HCT116 (cell line): ENCODE data around the gene BNC2. TPM values are rescaled to one million over a fixed set of nuclear protein-coding genes. Genes with fewer than 3 reads are reported as not detected.

Experiments used
- ATAC-seq: fragments of 200-7000 bp; cut with Tn5 transposase; 2 replicates; pipeline ENCODE4 v1.9.1; 2020; ENCODE audit warnings: mild to moderate bottlenecking, moderate library complexity
- BruUV-seq: library from RNA; stranded (reverse); fragments of 400-500 nt; replicated peaks from 2 replicates; lab custom pipeline; 2021; lab: Mats Ljungman, UMichigan
- CTCF ChIA-PET: fragments of 300-600 bp; sonication (Branson Sonifier 250); formaldehyde crosslinking; loops from one replicate; lab custom pipeline; 2021; ENCODE audit warnings: antibody characterized with exemption; lab: Charles Lee
- POLR2A ChIA-PET: fragments of 300-600, 350-600 bp; sonication (Branson Sonifier 250); formaldehyde crosslinking; loops from one replicate; lab custom pipeline; 2021; ENCODE audit warnings: antibody characterized with exemption; lab: Charles Lee
- RAD21 ChIA-PET, 2 experiments: fragments of 300-600 bp; sonication (Branson Sonifier 250); formaldehyde crosslinking; loops; one replicate each; lab custom pipeline; 2023; ENCODE audit warnings: low total read pairs in 2 of 2; ENCODE audit not compliant: uncharacterized antibody in 2 of 2, unreplicated experiment in 2 of 2, low non-redundant PET in 1 of 2; lab: Charles Lee
- DNase-seq: peaks from one replicate; pipeline ENCODE4 v3.0.0-alpha.2; 2010; ENCODE audit warnings: low read depth, low spot score
- H2AFZ ChIP-seq: fragments of 200-600 bp; shearing (Covaris generic), sonication (generic); 2 replicates; pipeline ENCODE4 v1.6.1; 2017; ENCODE audit warnings: low read depth, mixed run types, mixed read lengths, antibody characterized with exemption, low read length; ENCODE audit not compliant: poor library complexity, severe bottlenecking
- H3K27ac ChIP-seq: 2 replicates; pipeline ENCODE4 v1.5.1; 2012; ENCODE audit warnings: low read depth, low read length
- H3K27me3 ChIP-seq: fragments of 200-600 bp; sonication (generic); 2 replicates; pipeline ENCODE4 v1.6.1; 2016; ENCODE audit warnings: mixed run types, low read length, mixed read lengths; ENCODE audit not compliant: insufficient read depth
- H3K36me3 ChIP-seq, 2 experiments: fragments of 200-500 bp in 1 of 2; fragments of 200-600 bp in 1 of 2; sonication (Bioruptor generic) in 1 of 2; sonication (generic) in 1 of 2; 2 replicates each; pipeline versions ENCODE4 v1.5.1 to v1.6.1; 2014 to 2016; ENCODE audit warnings: low read length in 2 of 2, inconsistent platforms in 1 of 2, mixed read lengths in 1 of 2, mixed run types in 1 of 2; ENCODE audit not compliant: insufficient read depth in 2 of 2, control insufficient read depth in 1 of 2
- H3K4me1 ChIP-seq, 2 experiments: fragments of 200-600 bp in 1 of 2; sonication (generic) in 1 of 2; 2 replicates each; pipeline versions ENCODE4 v1.5.1 to v1.6.1; 2012 to 2017; ENCODE audit warnings: low read length in 2 of 2, inconsistent platforms in 1 of 2, mild to moderate bottlenecking in 1 of 2, mixed read lengths in 1 of 2, mixed run types in 1 of 2, moderate library complexity in 1 of 2; ENCODE audit not compliant: insufficient read depth in 2 of 2, control insufficient read depth in 1 of 2
- H3K4me2 ChIP-seq: fragments of 200-600 bp; sonication (generic); 2 replicates; pipeline ENCODE4 v1.6.1; 2017; ENCODE audit warnings: mixed run types, low read length, mixed read lengths
- H3K4me3 ChIP-seq, 2 experiments: fragments of 200-600 bp in 1 of 2; sonication (generic) in 1 of 2; replicated peaks in 1 of 2; 2 replicates each; pipeline ENCODE4 v1.5.1; 2011 to 2016; ENCODE audit warnings: low read length in 2 of 2, control low read depth in 1 of 2, low read depth in 1 of 2, mild to moderate bottlenecking in 1 of 2, mixed read lengths in 1 of 2, mixed run types in 1 of 2
- H3K79me2 ChIP-seq: fragments of 200-600 bp; sonication (generic); 2 replicates; pipeline ENCODE4 v1.6.1; 2017; ENCODE audit warnings: mild to moderate bottlenecking, mixed run types, low read length, moderate library complexity, mixed read lengths; ENCODE audit not compliant: insufficient read depth
- H3K9ac ChIP-seq: fragments of 200-600 bp; sonication (generic); 2 replicates; pipeline ENCODE4 v1.6.1; 2016; ENCODE audit warnings: low read length, mixed read lengths
- H3K9me2 ChIP-seq: fragments of 200-600 bp; sonication (generic), shearing (Covaris generic); 2 replicates; pipeline ENCODE4 v1.6.1; 2017; ENCODE audit warnings: mixed run types, mild to moderate bottlenecking, moderate library complexity; ENCODE audit not compliant: insufficient read depth
- H3K9me3 ChIP-seq, 2 experiments: fragments of 200-500 bp in 1 of 2; fragments of 200-600 bp in 1 of 2; sonication (Bioruptor generic) in 1 of 2; sonication (generic) in 1 of 2; 2 replicates each; pipeline ENCODE4 v1.6.1; 2014 to 2017; ENCODE audit warnings: low read length in 2 of 2, mixed read lengths in 2 of 2, inconsistent platforms in 1 of 2, low read depth in 1 of 2, mild to moderate bottlenecking in 1 of 2, mixed run types in 1 of 2, moderate library complexity in 1 of 2; ENCODE audit not compliant: control insufficient read depth in 1 of 2, insufficient read depth in 1 of 2
- H4K20me1 ChIP-seq: fragments of 200-600 bp; sonication (generic), shearing (Covaris generic); 2 replicates; pipeline ENCODE4 v1.6.1; 2017; ENCODE audit warnings: mixed run types, mild to moderate bottlenecking, moderate library complexity; ENCODE audit not compliant: insufficient read depth
- CBX3 ChIP-seq: IDR thresholded peaks from 2 replicates; pipeline ENCODE4 v1.6.1; 2012; ENCODE audit warnings: low read depth
- CEBPB ChIP-seq: IDR thresholded peaks from 2 replicates; pipeline ENCODE4 v1.6.1; 2012; ENCODE audit warnings: low read depth
- EZH2 ChIP-seq: fragments of 200-600 bp; sonication (generic); IDR thresholded peaks from 2 replicates; pipeline ENCODE4 v1.6.1; 2017; ENCODE audit warnings: antibody characterized with exemption, mixed run types
- POLR2A ChIP-seq: IDR thresholded peaks from 2 replicates; pipeline ENCODE4 v1.7.0; 2011; ENCODE audit warnings: borderline replicate concordance; ENCODE audit not compliant: insufficient read depth, insufficient read length; ENCODE audit errors: extremely low read depth
- POLR2AphosphoS5 ChIP-seq: IDR thresholded peaks from 2 replicates; pipeline ENCODE4 v1.6.1; 2011; ENCODE audit warnings: mild to moderate bottlenecking, low read depth, low read length, moderate library complexity
- RAD21 ChIP-seq: IDR thresholded peaks from 2 replicates; pipeline ENCODE4 v1.6.1; 2012; ENCODE audit warnings: low read depth, mild to moderate bottlenecking
- SP1 ChIP-seq: IDR thresholded peaks from 2 replicates; pipeline ENCODE4 v1.6.1; 2012; ENCODE audit warnings: low read depth
- SRF ChIP-seq: IDR thresholded peaks from 2 replicates; pipeline ENCODE4 v1.6.1; 2012; ENCODE audit warnings: low read depth
- YY1 ChIP-seq: IDR thresholded peaks from 2 replicates; pipeline ENCODE4 v1.6.1; 2011; ENCODE audit warnings: low read length, low read depth, moderate library complexity, mild to moderate bottlenecking; ENCODE audit not compliant: insufficient replicate concordance; ENCODE audit errors: extremely low read depth
- ZFX ChIP-seq: fragments of 450-650 bp; IDR thresholded peaks from 2 replicates; pipeline ENCODE4 v1.6.1; 2017
- intact Hi-C: fragments of 100-400 bp; cut with micrococcal nuclease; formaldehyde crosslinking; loops from 2 replicates; pipeline ENCODE4 v1.10.0; 2022
- total RNA-seq: library from RNA; stranded (reverse); gene quantifications from one replicate; pipeline ENCODE4 v1.2.1, GENCODE V29; 2021; ENCODE audit not compliant: unreplicated experiment
- TF ChIP-seq, protein P1 (sequence below): IDR thresholded peaks from 2 replicates; pipeline ENCODE4 v1.6.1; 2012
- TF ChIP-seq, protein P2 (sequence below): IDR thresholded peaks from 2 replicates; pipeline ENCODE4 v1.6.1; 2011; ENCODE audit warnings: mild to moderate bottlenecking, low read length, moderate library complexity; ENCODE audit not compliant: insufficient replicate concordance; ENCODE audit errors: extremely low read depth

BNC2 gene
- total RNA-seq, 1 experiment from 2014 or later: 0.37 TPM

DNA sequence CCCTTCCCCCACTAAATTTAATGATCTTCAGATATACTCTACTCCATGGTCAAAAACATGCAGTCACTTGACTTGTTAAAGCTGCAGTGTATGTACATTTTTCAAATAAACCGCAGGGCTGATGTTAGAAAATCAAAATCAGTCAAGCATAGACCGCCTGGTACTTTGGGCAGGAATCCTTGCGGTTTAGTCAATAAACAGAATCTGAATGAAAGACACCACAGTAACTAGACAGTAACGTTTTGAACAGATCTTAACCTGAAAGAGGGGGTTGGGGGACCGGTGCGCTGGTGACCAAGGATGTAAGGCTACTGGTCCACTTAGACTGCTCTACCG lies 188.8 kb downstream of the BNC2 start:
- Histone ChIP-seq H3K4me1 (no peaks in the 10 kb centered on the region), H3K9me2 (no peaks in the 10 kb centered on the region), H3K27ac (no peak overlapping the region), H3K9ac (no peak overlapping the region), H4K20me1 (no peaks in the 10 kb centered on the region), H3K4me3 (no peak overlapping the region), H2AFZ (no peak overlapping the region), H3K4me2 (no peak overlapping the region), H3K36me3 (no peaks in the 10 kb centered on the region), H3K79me2 (no peaks in the 10 kb centered on the region), H3K27me3 (no peaks in the 10 kb centered on the region; the same call in 1 of the 2 replicates), H3K9me3 (no peaks in the 10 kb centered on the region)
- ATAC-seq (no peak), DNase-seq (no peak)
- intact Hi-C loops: no loop called here
- ChIA-PET CTCF (no interaction called here), POLR2A (no interaction called here), RAD21 (no interaction called here)
- TF ChIP-seq ZFX: no peak
- no peak for TF ChIP-seq EZH2
- no peak for TF ChIP-seq YY1
- TF ChIP-seq RAD21: no peak
- TF ChIP-seq POLR2A: no peak
- TF ChIP-seq, protein P1, sequence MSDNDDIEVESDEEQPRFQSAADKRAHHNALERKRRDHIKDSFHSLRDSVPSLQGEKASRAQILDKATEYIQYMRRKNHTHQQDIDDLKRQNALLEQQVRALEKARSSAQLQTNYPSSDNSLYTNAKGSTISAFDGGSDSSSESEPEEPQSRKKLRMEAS: no peak
- TF ChIP-seq CEBPB: no peak
- BruUV-seq: no TSS peak

DNA sequence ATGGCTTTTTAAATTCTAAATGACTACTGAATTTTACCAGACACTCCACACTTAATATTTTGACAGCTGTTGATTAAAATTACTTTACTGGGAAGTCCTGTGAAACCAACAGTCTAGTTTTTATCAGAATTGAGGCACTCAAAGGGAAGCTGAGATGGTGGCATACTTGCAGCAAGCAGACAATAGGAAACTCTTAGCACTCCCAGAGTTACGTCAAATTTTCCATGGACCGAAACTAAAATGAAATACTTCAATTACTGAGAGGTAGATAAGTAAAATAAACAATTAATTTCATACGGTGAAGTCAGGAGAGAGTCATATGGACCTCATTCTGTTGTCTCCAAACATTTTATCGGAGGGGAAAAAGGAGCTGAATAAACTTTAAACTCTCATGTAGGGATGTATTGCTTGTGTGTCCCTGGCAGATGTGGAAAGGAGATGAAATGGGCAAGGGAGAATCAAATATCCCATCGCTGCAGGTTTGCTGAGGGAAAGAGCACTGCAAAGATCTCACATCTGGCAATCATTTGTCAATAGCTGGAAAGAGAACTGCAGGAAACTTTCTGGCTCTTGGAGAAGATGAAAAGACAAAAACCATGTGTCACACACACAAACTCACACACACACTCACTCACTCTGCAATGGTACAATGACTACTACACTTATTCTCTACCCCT lies 189.4 kb downstream of the BNC2 start:
- POLR2A ChIA-PET: no interaction called here
- intact Hi-C loops: no loop called here

More for the DNA sequence above, 189.4 kb downstream of the BNC2 start:
- Histone ChIP-seq H3K36me3 (no peaks in the 10 kb centered on the region), H3K79me2 (no peaks in the 10 kb centered on the region), H2AFZ (no peak overlapping the region), H3K9me2 (no peaks in the 10 kb centered on the region), H3K4me1 (no peaks in the 10 kb centered on the region), H3K27ac (no peak overlapping the region), H3K4me2 (no peak overlapping the region), H3K9ac (no peak overlapping the region), H3K27me3 (no peaks in the 10 kb centered on the region; the same call in 1 of the 2 replicates), H4K20me1 (no peaks in the 10 kb centered on the region), H3K9me3 (no peaks in the 10 kb centered on the region), H3K4me3 (no peak overlapping the region)
- CTCF ChIA-PET: no interaction called here
- DNase-seq (no peak), ATAC-seq (no peak)
- RAD21 ChIA-PET: no interaction called here
- no TSS peak for BruUV-seq
- TF ChIP-seq YY1: no peak
- no peak for TF ChIP-seq SP1
- TF ChIP-seq, protein P2, sequence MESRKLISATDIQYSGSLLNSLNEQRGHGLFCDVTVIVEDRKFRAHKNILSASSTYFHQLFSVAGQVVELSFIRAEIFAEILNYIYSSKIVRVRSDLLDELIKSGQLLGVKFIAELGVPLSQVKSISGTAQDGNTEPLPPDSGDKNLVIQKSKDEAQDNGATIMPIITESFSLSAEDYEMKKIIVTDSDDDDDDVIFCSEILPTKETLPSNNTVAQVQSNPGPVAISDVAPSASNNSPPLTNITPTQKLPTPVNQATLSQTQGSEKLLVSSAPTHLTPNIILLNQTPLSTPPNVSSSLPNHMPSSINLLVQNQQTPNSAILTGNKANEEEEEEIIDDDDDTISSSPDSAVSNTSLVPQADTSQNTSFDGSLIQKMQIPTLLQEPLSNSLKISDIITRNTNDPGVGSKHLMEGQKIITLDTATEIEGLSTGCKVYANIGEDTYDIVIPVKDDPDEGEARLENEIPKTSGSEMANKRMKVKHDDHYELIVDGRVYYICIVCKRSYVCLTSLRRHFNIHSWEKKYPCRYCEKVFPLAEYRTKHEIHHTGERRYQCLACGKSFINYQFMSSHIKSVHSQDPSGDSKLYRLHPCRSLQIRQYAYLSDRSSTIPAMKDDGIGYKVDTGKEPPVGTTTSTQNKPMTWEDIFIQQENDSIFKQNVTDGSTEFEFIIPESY: no peak
- TF ChIP-seq SRF: no peak
- no peak for TF ChIP-seq POLR2AphosphoS5
- no peak for TF ChIP-seq CEBPB
- TF ChIP-seq CBX3: no peak
